Gastrocnemius medialis (tissue), 4 donors: ENCODE data around the gene SGIP1. TPM values are rescaled to one million over a fixed set of nuclear protein-coding genes. Genes with fewer than 3 reads are reported as not detected.

Experiments used
- ATAC-seq, 2 donors: fragments of 150-250 bp; one replicate each; pipeline ENCODE4 v1.9.1; 2016
- DNase-seq, 2 donors: peaks; one replicate each; pipeline ENCODE4 v3.0.0-alpha.2; 2019
- H3K27ac ChIP-seq, 4 donors: fragments of 200-600 bp; sonication (generic); 1 replicate in 1 of 4; 2 replicates in 3 of 4; pipeline ENCODE4 v1.5.1; 2016 to 2018; ENCODE audit warnings: mild to moderate bottlenecking in 2 of 4, moderate library complexity in 1 of 4
- H3K27me3 ChIP-seq, 3 donors: fragments of 200-600 bp; sonication (generic) in 2 of 3; 1 replicate in 1 of 3; 2 replicates in 2 of 3; pipeline versions ENCODE4 v1.5.1 to v1.6.0; 2016 to 2019; ENCODE audit warnings: mild to moderate bottlenecking in 1 of 3, moderate library complexity in 1 of 3
- H3K36me3 ChIP-seq, 2 donors: fragments of 200-600 bp; sonication (generic) in 1 of 2; one replicate each; pipeline ENCODE4 v1.5.1; 2017 to 2018
- H3K4me1 ChIP-seq, 2 donors: fragments of 200-600 bp; sonication (generic) in 1 of 2; one replicate each; pipeline ENCODE4 v1.5.1; 2016 to 2017; ENCODE audit warnings: mild to moderate bottlenecking in 2 of 2
- H3K4me3 ChIP-seq, 4 donors: fragments of 200-600 bp; sonication (generic) in 3 of 4; 1 replicate in 1 of 4; 2 replicates in 3 of 4; pipeline ENCODE4 v1.5.1; 2016 to 2019; ENCODE audit warnings: mild to moderate bottlenecking in 2 of 4
- H3K9me3 ChIP-seq, 3 donors: fragments of 200-600 bp; sonication (generic) in 2 of 3; 1 replicate in 1 of 3; 2 replicates in 2 of 3; pipeline ENCODE4 v1.5.1; 2016 to 2019
- CTCF ChIP-seq, 5 experiments: fragments of 450-650 bp in 3 of 5; fragments of 200-600 bp in 2 of 5; sonication (generic) in 2 of 5; IDR thresholded peaks in 4 of 5; conservative IDR thresholded peaks in 1 of 5; 1 replicate in 4 of 5; 2 replicates in 1 of 5; pipeline ENCODE4 v1.5.1; 2016 to 2019; ENCODE audit warnings: antibody characterized with exemption in 5 of 5, mild to moderate bottlenecking in 3 of 5, moderate library complexity in 3 of 5
- POLR2A ChIP-seq, 2 donors: fragments of 450-650 bp; IDR thresholded peaks; one replicate each; pipeline ENCODE4 v1.6.1; 2017; ENCODE audit warnings: antibody characterized with exemption in 2 of 2, mild to moderate bottlenecking in 2 of 2, moderate library complexity in 2 of 2
- in situ Hi-C, 4 donors: fragments of 200-750 bp; cut with MboI; loops; one replicate each; pipeline versions ENCODE4 v1.15.0 to v1.8.0; 2017; ENCODE audit warnings: low sequenced_read_pairs in 4 of 4
- intact Hi-C: fragments of 100-400 bp; cut with DNase I; formaldehyde crosslinking; loops from one replicate; pipeline ENCODE4 v1.15.1; 2023; ENCODE audit warnings: low total_unique reads
- total RNA-seq, 4 donors: library from RNA; depleted of rRNA; stranded (reverse); fragments of >200 nt; gene quantifications; one replicate each; pipeline versions ENCODE4 v1.1.0 to v1.2.3, GENCODE V29; 2016

SGIP1 gene
- total RNA-seq, 4 donors from 2014 or later: 2.5 to 7.1 (median 2.9) TPM

GRCh38 chr1:66633159-66633558 is 99.2 kb downstream of the SGIP1 start:
- no peak overlapping the region for H3K4me3 ChIP-seq
- H3K27me3 ChIP-seq: no peaks in the 10 kb centered on the region
- no peaks in the 10 kb centered on the region for H3K9me3 ChIP-seq
- no peak overlapping the region for H3K27ac ChIP-seq
- H3K36me3 ChIP-seq: no peaks in the 10 kb centered on the region
- DNase-seq: no peak
- intact Hi-C loops (no loop called here), in situ Hi-C loops (no loop called here)
- H3K4me1 ChIP-seq: no peaks in the 10 kb centered on the region
- ATAC-seq: no peak
- TF ChIP-seq POLR2A (IDR thresholded peaks at IDR 0.05) (no peak), CTCF (IDR thresholded peaks at IDR 0.05 in 4 of 5, conservative IDR thresholded peaks at IDR 0.05 in 1 of 5) (no peak)

GRCh38 chr1:66637146-66637545 is 103.2 kb downstream of the SGIP1 start:
- ATAC-seq (no peak), DNase-seq (no peak)
- no peaks in the 10 kb centered on the region for H3K27me3 ChIP-seq
- intact Hi-C loops (no loop called here), in situ Hi-C loops (no loop called here)
- H3K9me3 ChIP-seq: no peaks in the 10 kb centered on the region
- no peak overlapping the region for H3K4me3 ChIP-seq
- H3K4me1 ChIP-seq: no peaks in the 10 kb centered on the region
- H3K36me3 ChIP-seq: no peaks in the 10 kb centered on the region
- TF ChIP-seq POLR2A (IDR thresholded peaks at IDR 0.05): no peak
- no peak for TF ChIP-seq CTCF (IDR thresholded peaks at IDR 0.05 in 4 of 5, conservative IDR thresholded peaks at IDR 0.05 in 1 of 5)
- H3K27ac ChIP-seq: no peak overlapping the region

- no peaks in the 10 kb centered on the region for H3K27me3 ChIP-seq
- ATAC-seq: no peak
- no peak for TF ChIP-seq CTCF (IDR thresholded peaks at IDR 0.05 in 4 of 5, conservative IDR thresholded peaks at IDR 0.05 in 1 of 5)
- TF ChIP-seq POLR2A (IDR thresholded peaks at IDR 0.05): no peak
Observed at GRCh38 chr1:66641891-66642473, 108.0 kb downstream of the SGIP1 start.

GRCh38 chr1:66642992-66643391 is 109.0 kb downstream of the SGIP1 start:
- ATAC-seq (no peak), DNase-seq (no peak)
- no peak overlapping the region for H3K27ac ChIP-seq
- no peaks in the 10 kb centered on the region for H3K36me3 ChIP-seq
- H3K27me3 ChIP-seq: no peaks in the 10 kb centered on the region
- no peaks in the 10 kb centered on the region for H3K4me1 ChIP-seq
- in situ Hi-C loops: no loop called here
- H3K4me3 ChIP-seq: no peak overlapping the region
- H3K9me3 ChIP-seq: no peaks in the 10 kb centered on the region
- TF ChIP-seq POLR2A (IDR thresholded peaks at IDR 0.05) (no peak), CTCF (IDR thresholded peaks at IDR 0.05 in 4 of 5, conservative IDR thresholded peaks at IDR 0.05 in 1 of 5) (no peak)
- intact Hi-C loops: no loop called here

More at GRCh38 chr1:66641891-66642473, 108.0 kb downstream of the SGIP1 start:
- no peaks in the 10 kb centered on the region for H3K4me1 ChIP-seq
- no peak overlapping the region for H3K27ac ChIP-seq
- H3K9me3 ChIP-seq: no peaks in the 10 kb centered on the region
- in situ Hi-C loops: no loop called here
- H3K36me3 ChIP-seq: no peaks in the 10 kb centered on the region
- H3K4me3 ChIP-seq: no peak overlapping the region
- DNase-seq: no peak
- intact Hi-C loops: no loop called here

GRCh38 chr1:66644331-66644730 is 110.4 kb downstream of the SGIP1 start:
- no peak overlapping the region for H3K27ac ChIP-seq
- no peaks in the 10 kb centered on the region for H3K4me1 ChIP-seq
- no peak for TF ChIP-seq CTCF (IDR thresholded peaks at IDR 0.05 in 4 of 5, conservative IDR thresholded peaks at IDR 0.05 in 1 of 5)
- no peak for TF ChIP-seq POLR2A (IDR thresholded peaks at IDR 0.05)
- intact Hi-C loops (no loop called here), in situ Hi-C loops (no loop called here)
- no peaks in the 10 kb centered on the region for H3K9me3 ChIP-seq
- ATAC-seq (no peak), DNase-seq (no peak)
- H3K36me3 ChIP-seq: no peaks in the 10 kb centered on the region
- H3K27me3 ChIP-seq: no peaks in the 10 kb centered on the region
- H3K4me3 ChIP-seq: no peak overlapping the region
